ENCODE measurements around the gene TYROBP.

Gene TYROBP

DNA sequence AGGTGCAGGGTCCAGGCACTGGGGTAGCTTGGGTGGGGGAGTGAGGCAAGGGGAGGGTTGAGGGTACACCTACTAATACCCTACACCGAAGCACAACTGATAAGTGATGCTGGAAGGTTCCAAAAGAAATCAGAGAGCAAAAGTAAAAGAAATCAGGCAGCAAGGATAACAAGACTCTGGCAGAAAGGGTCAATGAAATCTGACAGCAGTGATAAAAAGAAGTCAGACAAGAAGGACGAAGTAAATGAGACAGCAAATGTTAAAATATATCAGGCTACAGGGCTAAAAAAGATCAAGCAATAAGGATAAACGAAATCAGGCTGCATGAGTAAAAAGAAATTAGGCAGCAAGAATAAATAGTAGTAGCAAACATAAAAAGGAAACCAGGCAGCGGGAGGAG is 32.7 kb upstream of the TYROBP start:
- no peaks in the 10 kb centered on the region for H3K9me3 ChIP-seq (ENCODE audit: control insufficient read depth, insufficient read depth, low read length)
- H3K27me3 ChIP-seq (ENCODE audit: control insufficient read depth, insufficient read depth, low read length) = no peaks in the 10 kb centered on the region
- no peak overlapping the region for H3K4me3 ChIP-seq (ENCODE audit: low read length)
- no peak for DNase-seq (ENCODE audit: low read depth, low spot score)
- H3K4me1 ChIP-seq (ENCODE audit: control insufficient read depth, insufficient read depth, low read length) = 0 out of 2 replicates have a peak, but pooled peaks cover 2% of the 10 kb centered on the region
- peaks cover 6% of the 10 kb centered on the region; the same call in 1 of the 2 replicates for H3K36me3 ChIP-seq (ENCODE audit: control insufficient read depth, insufficient read depth, low read length)
- H3K27ac ChIP-seq (ENCODE audit: low read length) = no peak overlapping the region
- 100% methylated on average over 1 of the region's 4 CpGs for WGBS (ENCODE audit: insufficient coverage, insufficient read length)

DNA sequence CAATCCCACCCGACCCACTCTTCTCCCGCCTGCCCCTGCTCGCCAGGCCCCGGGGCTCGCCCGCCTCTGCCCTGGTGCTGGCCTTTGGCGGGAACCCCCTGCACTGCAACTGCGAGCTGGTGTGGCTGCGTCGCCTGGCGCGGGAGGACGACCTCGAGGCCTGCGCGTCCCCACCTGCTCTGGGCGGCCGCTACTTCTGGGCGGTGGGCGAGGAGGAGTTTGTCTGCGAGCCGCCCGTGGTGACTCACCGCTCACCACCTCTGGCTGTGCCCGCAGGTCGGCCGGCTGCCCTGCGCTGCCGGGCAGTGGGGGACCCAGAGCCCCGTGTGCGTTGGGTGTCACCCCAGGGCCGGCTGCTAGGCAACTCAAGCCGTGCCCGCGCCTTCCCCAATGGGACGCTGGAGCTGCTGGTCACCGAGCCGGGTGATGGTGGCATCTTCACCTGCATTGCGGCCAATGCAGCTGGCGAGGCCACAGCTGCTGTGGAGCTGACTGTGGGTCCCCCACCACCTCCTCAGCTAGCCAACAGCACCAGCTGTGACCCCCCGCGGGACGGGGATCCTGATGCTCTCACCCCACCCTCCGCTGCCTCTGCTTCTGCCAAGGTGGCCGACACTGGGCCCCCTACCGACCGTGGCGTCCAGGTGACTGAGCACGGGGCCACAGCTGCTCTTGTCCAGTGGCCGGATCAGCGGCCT is 32.1 kb upstream of the TYROBP start:
- Histone ChIP-seq H3K4me1 (ENCODE audit: control insufficient read depth, insufficient read depth, low read length) (0 out of 2 replicates have a peak, but pooled peaks cover 2% of the 10 kb centered on the region), H3K36me3 (ENCODE audit: control insufficient read depth, insufficient read depth, low read length) (peaks cover 6% of the 10 kb centered on the region; the same call in 1 of the 2 replicates), H3K4me3 (ENCODE audit: low read length) (no peak overlapping the region), H3K9me3 (ENCODE audit: control insufficient read depth, insufficient read depth, low read length) (no peaks in the 10 kb centered on the region), H3K27ac (ENCODE audit: low read length) (no peak overlapping the region), H3K27me3 (ENCODE audit: control insufficient read depth, insufficient read depth, low read length) (no peaks in the 10 kb centered on the region)
- DNase-seq (ENCODE audit: low read depth, low spot score) = no peak
- WGBS (ENCODE audit: insufficient coverage, insufficient read length) = no CpG with 5 or more reads among the region's 51 CpGs

DNA sequence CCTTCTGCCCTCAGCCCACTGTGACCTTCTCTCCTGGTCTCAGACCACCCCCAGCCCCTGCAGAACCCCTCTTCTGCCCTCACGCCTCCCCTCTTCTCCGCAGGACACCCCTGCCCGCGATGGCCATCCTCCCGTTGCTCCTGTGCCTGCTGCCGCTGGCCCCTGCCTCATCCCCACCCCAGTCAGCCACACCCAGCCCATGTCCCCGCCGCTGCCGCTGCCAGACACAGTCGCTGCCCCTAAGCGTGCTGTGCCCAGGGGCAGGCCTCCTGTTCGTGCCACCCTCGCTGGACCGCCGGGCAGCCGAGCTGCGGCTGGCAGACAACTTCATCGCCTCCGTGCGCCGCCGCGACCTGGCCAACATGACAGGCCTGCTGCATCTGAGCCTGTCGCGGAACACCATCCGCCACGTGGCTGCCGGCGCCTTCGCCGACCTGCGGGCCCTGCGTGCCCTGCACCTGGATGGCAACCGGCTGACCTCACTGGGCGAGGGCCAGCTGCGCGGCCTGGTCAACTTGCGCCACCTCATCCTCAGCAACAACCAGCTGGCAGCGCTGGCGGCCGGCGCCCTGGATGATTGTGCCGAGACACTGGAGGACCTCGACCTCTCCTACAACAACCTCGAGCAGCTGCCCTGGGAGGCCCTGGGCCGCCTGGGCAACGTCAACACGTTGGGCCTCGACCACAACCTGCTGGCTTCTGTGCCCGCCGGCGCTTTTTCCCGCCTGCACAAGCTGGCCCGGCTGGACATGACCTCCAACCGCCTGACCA is 31.4 kb upstream of the TYROBP start:
- DNase-seq (ENCODE audit: low read depth, low spot score) = no peak
- H3K27ac ChIP-seq (ENCODE audit: low read length) = no peak overlapping the region
- peaks cover 6% of the 10 kb centered on the region; the same call in 1 of the 2 replicates for H3K36me3 ChIP-seq (ENCODE audit: control insufficient read depth, insufficient read depth, low read length)
- 0 out of 2 replicates have a peak, but pooled peaks cover 2% of the 10 kb centered on the region for H3K4me1 ChIP-seq (ENCODE audit: control insufficient read depth, insufficient read depth, low read length)
- no peaks in the 10 kb centered on the region for H3K27me3 ChIP-seq (ENCODE audit: control insufficient read depth, insufficient read depth, low read length)
- no peaks in the 10 kb centered on the region for H3K9me3 ChIP-seq (ENCODE audit: control insufficient read depth, insufficient read depth, low read length)
- H3K4me3 ChIP-seq (ENCODE audit: low read length) = no peak overlapping the region
- WGBS (ENCODE audit: insufficient coverage, insufficient read length) = no CpG with 5 or more reads among the region's 55 CpGs

DNA sequence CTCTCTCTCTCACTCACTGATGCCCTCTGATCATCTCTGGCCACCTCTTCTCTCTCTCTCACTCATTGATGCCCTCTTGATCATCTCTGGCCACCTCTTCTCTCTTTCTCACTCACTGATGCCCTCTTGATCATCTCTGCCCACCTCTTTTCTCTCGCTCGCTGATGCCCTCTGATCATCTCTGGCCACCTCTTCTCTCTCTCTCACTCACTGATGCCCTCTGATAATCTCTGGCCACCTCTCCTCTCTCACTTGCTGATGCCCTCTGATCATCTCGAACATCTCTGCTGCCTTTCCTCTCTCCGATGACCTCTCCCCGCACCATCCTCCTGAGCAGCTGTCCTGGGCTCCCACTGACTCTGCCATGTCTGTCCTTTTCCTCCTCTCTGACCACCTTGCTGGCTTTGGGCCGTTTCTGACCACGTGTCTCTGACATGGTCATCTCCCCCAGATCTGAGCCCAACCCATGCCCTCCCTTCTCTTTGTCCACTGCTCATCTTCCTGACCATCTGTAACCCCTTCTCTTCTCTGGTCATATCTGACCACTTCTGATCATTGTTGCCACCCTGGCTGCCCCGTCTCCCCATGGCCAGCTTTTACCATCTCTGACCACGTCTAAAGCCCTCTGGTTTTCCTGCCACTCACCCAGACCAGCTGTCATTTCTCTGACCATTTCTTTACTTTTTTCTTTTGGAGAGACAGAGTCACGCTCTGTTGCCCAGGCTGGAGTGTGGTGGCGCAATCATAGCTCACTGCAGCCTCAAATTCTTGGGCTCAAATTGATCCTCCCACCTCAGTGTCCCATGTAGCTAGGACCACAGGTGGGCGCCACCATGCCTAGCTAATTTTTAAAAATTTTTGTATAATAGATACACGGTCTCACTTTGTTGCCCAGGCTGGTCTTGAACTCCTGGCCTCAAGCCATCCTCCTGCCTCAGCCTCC is 30.5 kb upstream of the TYROBP start:
- H3K27ac ChIP-seq (ENCODE audit: low read length) = no peak overlapping the region
- H3K4me3 ChIP-seq (ENCODE audit: low read length) = no peak overlapping the region
- no CpG with 5 or more reads among the region's 13 CpGs for WGBS (ENCODE audit: insufficient coverage, insufficient read length)
- DNase-seq (ENCODE audit: low read depth, low spot score) = no peak
- H3K36me3 ChIP-seq (ENCODE audit: control insufficient read depth, insufficient read depth, low read length) = peaks cover 6% of the 10 kb centered on the region; the same call in 1 of the 2 replicates
- H3K27me3 ChIP-seq (ENCODE audit: control insufficient read depth, insufficient read depth, low read length) = no peaks in the 10 kb centered on the region
- H3K9me3 ChIP-seq (ENCODE audit: control insufficient read depth, insufficient read depth, low read length) = no peaks in the 10 kb centered on the region
- H3K4me1 ChIP-seq (ENCODE audit: control insufficient read depth, insufficient read depth, low read length) = 0 out of 2 replicates have a peak, but pooled peaks cover 2% of the 10 kb centered on the region

DNA sequence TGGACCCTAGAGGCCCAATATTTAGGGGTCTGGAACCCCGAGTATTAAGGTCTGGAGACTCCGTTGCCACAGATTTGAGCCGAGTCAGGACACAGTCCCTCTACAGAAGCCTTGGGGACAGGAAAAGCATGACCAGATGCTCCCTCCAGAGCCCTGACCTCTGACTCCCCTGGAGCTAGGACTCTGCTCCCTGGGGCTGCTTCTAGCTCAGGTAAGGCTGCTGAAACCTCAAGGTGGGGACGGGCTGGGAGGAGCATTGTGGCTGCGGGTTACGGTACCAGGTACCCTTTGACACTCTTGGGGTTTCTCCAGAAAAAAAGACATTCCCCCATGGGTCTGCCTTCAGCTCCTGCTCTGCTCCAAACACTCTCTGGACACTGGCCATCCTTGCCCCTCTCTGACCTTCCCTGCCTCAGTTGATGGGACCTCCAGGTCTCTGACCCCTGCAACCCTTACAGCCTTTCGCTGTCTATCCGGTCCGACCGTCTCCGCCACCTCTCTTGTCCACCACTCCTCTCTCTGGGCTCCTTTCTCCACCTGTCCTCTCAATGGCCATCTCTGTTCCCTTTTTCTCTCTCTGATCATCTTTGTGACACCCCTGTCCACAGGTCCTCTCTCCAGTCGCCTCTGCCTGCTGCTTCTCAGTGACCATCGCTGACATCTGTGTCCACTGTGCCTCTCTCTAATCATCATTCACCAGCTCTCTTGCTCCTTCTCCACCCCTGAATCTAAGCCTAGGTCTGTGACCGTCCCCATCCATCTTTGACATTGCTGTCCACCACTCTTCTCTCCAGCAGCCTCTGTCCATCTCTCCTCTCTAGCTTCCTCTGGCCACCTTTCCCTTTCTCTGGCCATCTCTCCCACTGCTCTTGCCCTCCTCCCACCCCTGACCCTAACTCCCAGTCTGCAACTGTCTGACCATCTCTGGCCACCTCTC is 29.5 kb upstream of the TYROBP start:
- Histone ChIP-seq H3K36me3 (ENCODE audit: control insufficient read depth, insufficient read depth, low read length) (peaks cover 6% of the 10 kb centered on the region; the same call in 1 of the 2 replicates), H3K4me3 (ENCODE audit: low read length) (peak overlapping the region; percentile 74; the same call in 1 of the 2 replicates), H3K4me1 (ENCODE audit: control insufficient read depth, insufficient read depth, low read length) (0 out of 2 replicates have a peak, but pooled peaks cover 2% of the 10 kb centered on the region), H3K27ac (ENCODE audit: low read length) (no peak overlapping the region), H3K27me3 (ENCODE audit: control insufficient read depth, insufficient read depth, low read length) (no peaks in the 10 kb centered on the region), H3K9me3 (ENCODE audit: control insufficient read depth, insufficient read depth, low read length) (no peaks in the 10 kb centered on the region)
- WGBS (ENCODE audit: insufficient coverage, insufficient read length) = no CpG with 5 or more reads among the region's 14 CpGs
- no peak for DNase-seq (ENCODE audit: low read depth, low spot score)

DNA sequence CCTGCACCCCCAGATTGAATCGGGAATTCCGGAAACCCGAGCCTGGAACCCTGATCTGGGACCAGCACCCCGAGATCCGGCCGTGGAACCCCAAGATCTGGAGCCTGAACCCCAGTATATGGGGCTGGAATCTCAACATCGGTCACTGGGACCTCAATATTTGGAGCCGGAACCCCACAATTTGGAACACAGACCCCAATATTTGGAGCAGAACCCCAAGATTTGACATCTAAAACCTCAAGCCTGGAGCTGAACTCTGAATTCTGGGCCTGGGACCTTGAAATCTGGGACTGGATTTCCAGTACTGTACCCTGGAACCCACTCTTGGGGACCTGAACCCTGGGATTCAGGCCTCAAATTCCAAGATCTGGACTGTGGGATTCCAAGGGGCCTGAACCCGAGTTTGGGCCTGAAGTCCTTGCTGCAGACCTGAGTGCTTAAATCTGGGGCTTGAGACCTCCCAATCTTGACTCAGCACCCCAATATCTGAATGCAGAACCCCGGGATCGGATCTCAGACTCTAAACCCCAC is 28.7 kb upstream of the TYROBP start:
- Histone ChIP-seq H3K4me3 (ENCODE audit: low read length) (peak overlapping the region; percentile 74; the same call in 1 of the 2 replicates), H3K4me1 (ENCODE audit: control insufficient read depth, insufficient read depth, low read length) (0 out of 2 replicates have a peak, but pooled peaks cover 2% of the 10 kb centered on the region), H3K27me3 (ENCODE audit: control insufficient read depth, insufficient read depth, low read length) (no peaks in the 10 kb centered on the region), H3K9me3 (ENCODE audit: control insufficient read depth, insufficient read depth, low read length) (no peaks in the 10 kb centered on the region), H3K36me3 (ENCODE audit: control insufficient read depth, insufficient read depth, low read length) (peaks cover 6% of the 10 kb centered on the region; the same call in 1 of the 2 replicates), H3K27ac (ENCODE audit: low read length) (no peak overlapping the region)
- WGBS (ENCODE audit: insufficient coverage, insufficient read length) = no CpG with 5 or more reads among the region's 11 CpGs
- DNase-seq (ENCODE audit: low read depth, low spot score) = no peak

DNA sequence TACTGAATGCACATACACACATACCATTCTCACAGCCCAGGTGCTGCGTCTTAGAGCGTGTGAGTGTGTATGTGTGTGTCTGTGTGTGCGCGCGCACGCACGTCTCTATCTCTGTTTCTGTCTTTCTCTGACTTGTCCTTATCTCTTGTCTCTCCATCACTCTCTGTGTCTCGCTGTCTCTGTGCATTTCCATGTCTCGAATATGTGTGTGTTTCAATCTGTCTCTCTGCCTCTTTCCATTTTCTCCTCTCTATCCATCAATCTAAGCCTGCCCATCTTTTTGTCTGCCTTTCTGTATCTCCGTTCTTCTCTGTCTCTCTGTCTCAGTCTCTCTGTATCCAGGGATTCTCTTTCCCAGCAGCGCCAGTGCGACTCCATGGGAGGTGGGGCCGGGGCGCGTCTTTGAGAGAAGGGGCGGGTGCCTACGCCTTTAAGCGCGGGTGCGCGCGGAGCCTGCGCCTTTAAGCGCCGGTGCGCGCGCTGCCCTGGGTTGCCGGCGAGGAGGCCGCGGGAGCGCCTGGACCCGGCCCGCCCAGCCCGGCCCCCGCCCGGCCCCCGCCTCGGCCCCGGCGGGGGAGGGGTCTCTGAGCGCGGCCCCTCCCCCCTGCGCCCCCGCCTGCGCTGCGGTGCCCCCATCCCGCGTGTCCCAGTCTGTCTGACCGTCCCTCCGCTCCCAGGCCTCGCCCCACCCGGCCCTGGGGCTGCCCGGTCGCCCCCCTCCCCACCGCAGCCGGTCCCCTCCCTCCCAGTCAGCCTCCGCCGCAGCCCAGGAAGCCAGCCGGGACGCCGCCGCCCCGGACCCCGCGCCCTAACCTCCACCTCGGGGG is 28.0 kb upstream of the TYROBP start, which contains the start of gene LRFN3:
TSS of gene LRFN3 (plus strand) at position 464 of the 827 bp plus-strand sequence. CDS start 3,052 bp downstream, outside the sequence.
- peaks cover 6% of the 10 kb centered on the region; the same call in 1 of the 2 replicates for H3K36me3 ChIP-seq (ENCODE audit: control insufficient read depth, insufficient read depth, low read length)
- WGBS (ENCODE audit: insufficient coverage, insufficient read length) = no CpG with 5 or more reads among the region's 68 CpGs
- H3K27me3 ChIP-seq (ENCODE audit: control insufficient read depth, insufficient read depth, low read length) = no peaks in the 10 kb centered on the region
- 0 out of 2 replicates have a peak, but pooled peaks cover 2% of the 10 kb centered on the region for H3K4me1 ChIP-seq (ENCODE audit: control insufficient read depth, insufficient read depth, low read length)
- no peaks in the 10 kb centered on the region for H3K9me3 ChIP-seq (ENCODE audit: control insufficient read depth, insufficient read depth, low read length)
- H3K27ac ChIP-seq (ENCODE audit: low read length) = no peak within 1 kb of the TSS
- DNase-seq (ENCODE audit: low read depth, low spot score) = peak; percentile 47
- peak within 1 kb of the TSS; percentile 74 for H3K4me3 ChIP-seq (ENCODE audit: low read length)

DNA sequence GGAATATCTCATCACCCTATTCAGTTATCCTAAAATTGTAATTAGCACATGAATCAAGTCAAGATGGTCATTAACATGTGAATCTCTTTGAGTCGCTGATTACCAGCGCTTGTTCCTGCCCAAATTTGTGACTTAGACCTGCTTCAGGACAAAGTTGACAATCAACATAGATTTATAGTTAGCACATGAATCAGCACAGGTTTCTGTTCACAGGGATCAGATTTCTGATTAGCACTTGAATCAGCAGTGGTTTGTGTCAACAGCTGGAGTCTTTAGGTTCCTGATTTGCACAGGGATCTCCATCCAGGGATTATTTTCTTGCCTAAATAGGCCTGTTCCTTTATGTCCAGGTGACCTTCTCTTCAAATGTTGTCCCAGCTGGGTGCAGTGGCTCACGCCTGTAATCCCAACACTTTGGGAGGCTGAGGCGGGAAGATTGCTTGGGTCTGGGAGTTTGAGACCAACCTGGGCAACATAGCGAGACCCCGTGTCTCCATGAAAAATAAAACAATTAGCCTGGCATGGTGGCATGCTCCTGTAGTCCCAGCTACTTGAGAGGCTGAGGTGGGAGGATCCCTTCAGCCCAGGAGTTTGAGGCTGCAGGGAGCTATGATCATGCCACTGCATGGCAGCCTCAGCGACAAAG is 24.3 kb upstream of the TYROBP start:
- no CpG with 5 or more reads among the region's 7 CpGs for WGBS (ENCODE audit: insufficient coverage, insufficient read length)
- no peaks in the 10 kb centered on the region for H3K36me3 ChIP-seq (ENCODE audit: control insufficient read depth, insufficient read depth, low read length)
- H3K4me3 ChIP-seq (ENCODE audit: low read length) = no peak overlapping the region
- H3K27ac ChIP-seq (ENCODE audit: low read length) = no peak overlapping the region
- H3K9me3 ChIP-seq (ENCODE audit: control insufficient read depth, insufficient read depth, low read length) = no peaks in the 10 kb centered on the region
- H3K27me3 ChIP-seq (ENCODE audit: control insufficient read depth, insufficient read depth, low read length) = no peaks in the 10 kb centered on the region
- no peaks in the 10 kb centered on the region for H3K4me1 ChIP-seq (ENCODE audit: control insufficient read depth, insufficient read depth, low read length)
- peak; percentile 29 for DNase-seq (ENCODE audit: low read depth, low spot score)

Measured in iPS DF 6.9 (cell line).